K562 (cell line): ENCODE measurements around the gene LRP1. TPM values are rescaled to one million over a fixed set of nuclear protein-coding genes. Genes with fewer than 3 reads are reported as not detected.

Experiments
- BHLHE40 ChIP-seq: IDR thresholded peaks from 2 replicates; pipeline ENCODE4 v1.6.1; 2011; ENCODE audit warnings: low read length, improper control_type of control experiment
- CHD1 ChIP-seq: fragments of 200-600 bp; sonication (generic); IDR thresholded peaks from one replicate; pipeline ENCODE4 v1.6.1; 2012; ENCODE audit warnings: mild to moderate bottlenecking, moderate library complexity, low read length, inconsistent platforms
- HDAC1 ChIP-seq, 2 experiments: fragments of 450-650 bp; IDR thresholded peaks; 2 replicates each; pipeline ENCODE4 v1.6.1; 2016 to 2017; ENCODE audit warnings: inconsistent platforms in 1 of 2, mild to moderate bottlenecking in 1 of 2, moderate library complexity in 1 of 2
- JUNB ChIP-seq: fragments of 450-650 bp; formaldehyde crosslinking; conservative IDR thresholded peaks from 2 replicates; pipeline ENCODE4 v1.4.0; 2020; ENCODE audit warnings: mild to moderate bottlenecking
- MXD1 ChIP-seq: fragments of 250-450 bp; sonication (Bioruptor Pico); IDR thresholded peaks from 2 replicates; pipeline ENCODE4 v1.8.0; 2021; ENCODE audit warnings: borderline replicate concordance, mild to moderate bottlenecking, moderate library complexity; ENCODE audit not compliant: poor library complexity, severe bottlenecking
- PRMT5 ChIP-seq: sonication (generic); formaldehyde crosslinking; IDR thresholded peaks from 2 replicates; pipeline ENCODE4 v1.5.0; 2020; ENCODE audit warnings: missing genetic modification reagents
- PTBP1 ChIP-seq: fragments of 200-400 bp; formaldehyde crosslinking; IDR thresholded peaks from 2 replicates; pipeline ENCODE4 v1.6.1; 2017; ENCODE audit warnings: low read depth, low read length
- RBM14 ChIP-seq: fragments of 200-400 bp; formaldehyde crosslinking; IDR thresholded peaks from 2 replicates; pipeline ENCODE4 v1.6.1; 2018; ENCODE audit warnings: low read depth, mild to moderate bottlenecking, low read length, moderate library complexity, borderline replicate concordance; ENCODE audit not compliant: insufficient read depth
- REST ChIP-seq, 2 experiments: fragments of 450-650 bp; formaldehyde crosslinking in 1 of 2; IDR thresholded peaks; 2 replicates each; pipeline versions ENCODE4 v1.4.0 to v1.6.1; 2014 to 2020; ENCODE audit warnings: mild to moderate bottlenecking in 2 of 2, borderline replicate concordance in 1 of 2, low read depth in 1 of 2
- RNF2 ChIP-seq: sonication (generic); IDR thresholded peaks from 2 replicates; pipeline ENCODE4 v1.6.1; 2016
- ZNF592 ChIP-seq: fragments of 450-650 bp; IDR thresholded peaks from 2 replicates; pipeline ENCODE4 v1.6.1; 2017; ENCODE audit warnings: antibody characterized with exemption, mild to moderate bottlenecking
- polyA plus RNA-seq, 8 experiments: library from polyadenylated mRNA; depleted of rRNA in 4 of 8; stranded (reverse) in 5 of 8; unstranded in 3 of 8; fragments of >200 nt; fragmentation: Nextera tagmentation in 2 of 8; fragmentation: Illumina TruSeq in 1 of 8; extraction: Ambion mirVana in 2 of 8; extraction: Trizol in 1 of 8; gene quantifications; 2 replicates each; pipeline versions ENCODE4 v1.2.1 to v1.2.3, GENCODE V29; 2011 to 2014; ENCODE audit warnings: inconsistent platforms in 1 of 8, missing spikeins in 1 of 8
- total RNA-seq, 7 experiments: library from RNA; depleted of rRNA in 6 of 7; stranded (reverse); fragments of >200 nt in 6 of 7; fragmentation: Illumina TruSeq in 2 of 7; extraction: Trizol in 2 of 7; gene quantifications; 2 replicates each; pipeline versions ENCODE4 v1.2.1 to v1.2.3, GENCODE V29; 2011 to 2021; ENCODE audit warnings: low replicate concordance in 1 of 7

LRP1 gene
- total and polyA plus RNA-seq, 9 of the 15 experiments (the other 6 are each of a cell fraction or from before 2014, with no cell fraction given) = 0.04 to 0.64 (median 0.19) TPM; not detected in 2

GRCh38 chr12:57093415-57094207 lies 34.7 kb upstream of the LRP1 start (continued):
- no peak for TF ChIP-seq MXD1 (CRISPR knock-in tag)
- no peak for TF ChIP-seq PTBP1
- TF ChIP-seq JUNB (CRISPR knock-in tag) = no peak
- TF ChIP-seq ZNF592 = 0 out of 2 replicates have a peak, but pooled peaks have one; percentile 23
- TF ChIP-seq RNF2 = no peak
- no peak for TF ChIP-seq BHLHE40
- peak in 1 of 2 experiments; percentile 41; a peak in 1 of 4 replicates for TF ChIP-seq HDAC1 (IDR thresholded peaks at IDR 0.05)
- no peak for TF ChIP-seq CHD1
- no peak for TF ChIP-seq RBM14
- TF ChIP-seq PRMT5 = no peak
- TF ChIP-seq REST (IDR thresholded peaks at IDR 0.05; ENCODE audit: borderline replicate concordance) = peak; percentile 79
- 0 out of 2 replicates have a peak, but pooled peaks have one; percentile 23 for TF ChIP-seq REST (CRISPR knock-in tag; IDR thresholded peaks at IDR 0.05; ENCODE audit: low read depth)
